Endothelial cell of umbilical vein (primary cell): Measurements from ENCODE around the gene ADAMTSL5. TPM values are rescaled to one million over a fixed set of nuclear protein-coding genes. Genes with fewer than 3 reads are reported as not detected.

Experiments
- BruUV-seq: library from RNA; stranded (reverse); fragments of 400-500 nt; replicated peaks from 2 replicates; lab custom pipeline; 2021; lab: Mats Ljungman, UMichigan
- CTCF ChIA-PET: fragments of 300-600, 350-600 bp; sonication (Branson Sonifier 250); formaldehyde crosslinking; loops from one replicate; lab custom pipeline; 2021; ENCODE audit warnings: antibody characterized with exemption, inconsistent platforms; lab: Charles Lee
- POLR2A ChIA-PET: fragments of 300-600, 350-600 bp; sonication (Branson Sonifier 250); formaldehyde crosslinking; loops from one replicate; lab custom pipeline; 2021; ENCODE audit warnings: antibody characterized with exemption, inconsistent platforms; lab: Charles Lee
- DNase-seq: peaks from one replicate; pipeline ENCODE4 v3.0.0-alpha.2; 2011; ENCODE audit warnings: low read depth, low spot score
- FAIRE-seq: peaks from 2 replicates; lab custom pipeline; 2011; peaks lifted over from hg19 to GRCh38; lab: Jason Lieb, UNC
- H2AFZ ChIP-seq: 2 replicates; pipeline ENCODE4 v1.6.0; 2012; ENCODE audit warnings: low read depth, low read length, control low read depth, inconsistent platforms
- H3K27ac ChIP-seq: 2 replicates; pipeline ENCODE4 v1.5.1; 2011; ENCODE audit warnings: low read depth, mild to moderate bottlenecking, control low read depth, low read length, moderate library complexity; ENCODE audit not compliant: insufficient read depth
- H3K27me3 ChIP-seq, 2 experiments: 2 replicates each; pipeline versions ENCODE4 v1.6.0 to v1.6.1; 2011; ENCODE audit warnings: low read length in 2 of 2, mixed read lengths in 1 of 2; ENCODE audit not compliant: control insufficient read depth in 2 of 2, insufficient read depth in 2 of 2
- H3K36me3 ChIP-seq, 2 experiments: 2 replicates in 1 of 2; 3 replicates in 1 of 2; pipeline ENCODE4 v1.5.1; 2011; ENCODE audit warnings: low read length in 2 of 2, mild to moderate bottlenecking in 1 of 2, moderate library complexity in 1 of 2; ENCODE audit not compliant: control insufficient read depth in 2 of 2, insufficient read depth in 2 of 2; ENCODE audit errors: extremely low read depth in 1 of 2
- H3K4me1 ChIP-seq: 3 replicates; pipeline ENCODE4 v1.5.1; 2011; ENCODE audit warnings: mild to moderate bottlenecking, low read length; ENCODE audit not compliant: control insufficient read depth, insufficient read depth; ENCODE audit errors: extremely low read depth
- H3K4me2 ChIP-seq: 2 replicates; pipeline ENCODE4 v1.6.1; 2011; ENCODE audit warnings: low read length, control low read depth, mixed read lengths; ENCODE audit not compliant: insufficient read depth
- H3K4me3 ChIP-seq, 3 experiments: fragments of 200-600 bp in 1 of 3; sonication (generic), shearing (Covaris generic) in 1 of 3; replicated peaks in 1 of 3; 2 replicates each; pipeline ENCODE4 v1.5.1; 2011 to 2016; ENCODE audit warnings: control low read depth in 3 of 3, low read length in 3 of 3, mild to moderate bottlenecking in 2 of 3, inconsistent platforms in 1 of 3, low read depth in 1 of 3, moderate library complexity in 1 of 3; ENCODE audit not compliant: insufficient read depth in 1 of 3
- H3K79me2 ChIP-seq: 2 replicates; pipeline ENCODE4 v1.6.0; 2012; ENCODE audit warnings: low read length, inconsistent platforms; ENCODE audit not compliant: control insufficient read depth, insufficient read depth
- H3K9ac ChIP-seq: replicated peaks from 2 replicates; pipeline ENCODE3; 2011; ENCODE audit warnings: low read length, control low read depth; ENCODE audit not compliant: insufficient read depth; ENCODE audit errors: extremely low read depth
- H3K9me1 ChIP-seq: replicated peaks from 3 replicates; pipeline ENCODE4 v1.6.0; 2011; ENCODE audit warnings: mild to moderate bottlenecking, low read length; ENCODE audit not compliant: control insufficient read depth, insufficient read depth; ENCODE audit errors: extremely low read depth
- H3K9me3 ChIP-seq: replicated peaks from 2 replicates; pipeline ENCODE4 v1.5.1; 2012; ENCODE audit warnings: low read length, inconsistent platforms; ENCODE audit not compliant: control insufficient read depth, insufficient read depth
- H4K20me1 ChIP-seq: replicated peaks from 2 replicates; pipeline ENCODE3; 2011; ENCODE audit warnings: mild to moderate bottlenecking, low read length; ENCODE audit not compliant: control insufficient read depth, insufficient read depth; ENCODE audit errors: extremely low read depth
- CTCF ChIP-seq, 2 donors: IDR thresholded peaks; 1 replicate in 1 of 2; 2 replicates in 1 of 2; pipeline ENCODE4 v1.5.1; 2011; ENCODE audit warnings: low read length in 2 of 2, mild to moderate bottlenecking in 2 of 2, moderate library complexity in 2 of 2, control low read depth in 1 of 2, inconsistent platforms in 1 of 2, low read depth in 1 of 2; ENCODE audit not compliant: insufficient read depth in 1 of 2; ENCODE audit errors: extremely low read depth in 1 of 2
- GATA2 ChIP-seq: IDR thresholded peaks from 2 replicates; pipeline ENCODE4 v1.7.0; 2011; ENCODE audit warnings: low read depth, mild to moderate bottlenecking, moderate library complexity, mixed read lengths, low read length; ENCODE audit not compliant: insufficient read length, insufficient read depth
- JUN ChIP-seq: IDR thresholded peaks from 2 replicates; pipeline ENCODE4 v1.6.1; 2011; ENCODE audit warnings: borderline replicate concordance, low read depth; ENCODE audit not compliant: insufficient read length, insufficient read depth
- dilution Hi-C: fragments of 300-500 bp; cut with MboI; formaldehyde crosslinking; loops from one replicate; pipeline ENCODE4 v1.15.0; 2019; ENCODE audit warnings: low sequenced_read_pairs; ENCODE audit not compliant: extremely low pct_ligation_motif_present
- intact Hi-C: fragments of 100-400 bp; cut with micrococcal nuclease; formaldehyde crosslinking; loops from one replicate; pipeline ENCODE4 v1.10.0; 2022
- polyA plus RNA-seq, 4 experiments: library from polyadenylated mRNA; depleted of rRNA in 3 of 4; stranded (reverse) in 3 of 4; unstranded in 1 of 4; fragments of >200 nt; gene quantifications; 2 replicates each; pipeline versions ENCODE4 v1.2.1 to v1.2.3, GENCODE V29; 2011 to 2012; ENCODE audit warnings: missing spikeins in 1 of 4
- total RNA-seq: library from RNA; stranded (reverse); gene quantifications from 2 replicates; pipeline ENCODE4 v1.2.3, GENCODE V29; 2021

Gene ADAMTSL5
- total and polyA plus RNA-seq, 2 donors (not counting 3 experiments of a cell fraction or from before 2014, with no cell fraction given): 0.07 TPM; not detected in 1

DNA sequence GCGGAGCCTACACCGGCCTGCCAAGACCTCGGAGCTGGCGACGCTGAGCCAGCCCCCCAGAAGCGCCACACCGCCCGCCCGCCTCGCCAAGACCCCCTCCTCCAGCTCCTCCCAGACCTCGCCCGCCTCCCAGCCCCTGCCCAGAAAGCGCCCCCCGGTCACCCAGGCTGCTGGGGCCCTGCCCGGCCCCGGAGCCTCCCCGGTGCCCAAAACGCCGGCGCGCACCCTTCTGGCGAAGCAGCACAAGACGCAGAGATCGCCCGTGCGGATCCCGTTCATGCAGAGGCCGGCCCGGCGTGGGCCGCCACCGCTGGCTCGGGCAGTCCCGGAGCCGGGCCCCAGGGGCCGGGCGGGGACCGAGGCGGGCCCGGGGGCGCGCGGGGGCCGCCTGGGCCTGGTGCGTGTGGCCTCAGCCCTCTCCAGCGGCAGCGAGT is 44.0 kb downstream of the ADAMTSL5 start:
- no peak overlapping the region for H3K4me3 ChIP-seq

More for the DNA sequence above, 44.0 kb downstream of the ADAMTSL5 start:
- no peak overlapping the region for H3K4me2 ChIP-seq
- H3K9ac ChIP-seq: no peak overlapping the region
- FAIRE-seq: no peak
- no peaks in the 10 kb centered on the region for H4K20me1 ChIP-seq
- no peaks in the 10 kb centered on the region for H3K9me3 ChIP-seq
- no peaks in the 10 kb centered on the region for H3K36me3 ChIP-seq
- peak in 1 of 2 donors; percentile 13 for TF ChIP-seq CTCF (IDR thresholded peaks at IDR 0.05; ENCODE audit: extremely low read depth in 1 of 2, insufficient read depth in 1 of 2, low read depth in 1 of 2, low read length in 2 of 2)
- TF ChIP-seq JUN: no peak
- TF ChIP-seq GATA2: no peak
- no peak overlapping the region for H2AFZ ChIP-seq
- CTCF ChIA-PET: interaction anchor here (3.6 kb wide), 1 partner anchor 24 kb away, joined by 11 read pairs; no protein-coding TSS in a partner anchor
- intact Hi-C loops (no loop called here), dilution Hi-C loops (no loop called here)
- no TSS peak for BruUV-seq
- peaks cover 44 to 83% of the 10 kb centered on the region in 2 experiments for H3K27me3 ChIP-seq
- POLR2A ChIA-PET: no interaction called here
- H3K9me1 ChIP-seq: no peaks in the 10 kb centered on the region
- H3K79me2 ChIP-seq: no peaks in the 10 kb centered on the region
- DNase-seq: no peak
- H3K27ac ChIP-seq: no peak overlapping the region
- peaks cover 5% of the 10 kb centered on the region for H3K4me1 ChIP-seq
